Liver (tissue), 9 donors: ENCODE results near the gene SEMA3G. TPM values are rescaled to one million over a fixed set of nuclear protein-coding genes. Genes with fewer than 3 reads are reported as not detected.

Source experiments
- DNase-seq: peaks from one replicate; pipeline ENCODE4 v3.0.0-alpha.2; 2017; ENCODE audit warnings: low spot score
- H3K27ac ChIP-seq, 2 donors: one replicate each; pipeline ENCODE4 v1.7.0; 2013; ENCODE audit warnings: inconsistent platforms in 2 of 2, low read length in 2 of 2, control low read depth in 1 of 2, low read depth in 1 of 2, mild to moderate bottlenecking in 1 of 2
- H3K27me3 ChIP-seq, 4 donors: one replicate each; pipeline versions ENCODE4 v1.6.1 to v1.7.0; 2013; ENCODE audit warnings: low read length in 3 of 4, inconsistent platforms in 1 of 4, mild to moderate bottlenecking in 1 of 4, moderate library complexity in 1 of 4; ENCODE audit not compliant: control insufficient read depth in 4 of 4, insufficient read depth in 4 of 4
- H3K36me3 ChIP-seq, 4 donors: one replicate each; pipeline versions ENCODE4 v1.6.1 to v1.7.0; 2013; ENCODE audit warnings: low read length in 3 of 4, mild to moderate bottlenecking in 3 of 4, low read depth in 1 of 4, moderate library complexity in 1 of 4; ENCODE audit not compliant: control insufficient read depth in 4 of 4, insufficient read depth in 3 of 4
- H3K4me1 ChIP-seq, 4 donors: one replicate each; pipeline versions ENCODE4 v1.6.1 to v1.7.0; 2013; ENCODE audit warnings: low read length in 3 of 4, mild to moderate bottlenecking in 3 of 4, moderate library complexity in 1 of 4; ENCODE audit not compliant: control insufficient read depth in 4 of 4, insufficient read depth in 4 of 4
- H3K4me3 ChIP-seq, 3 donors: one replicate each; pipeline versions ENCODE4 v1.6.1 to v1.7.0; 2013; ENCODE audit warnings: low read length in 3 of 3, control low read depth in 1 of 3, low read depth in 1 of 3, mild to moderate bottlenecking in 1 of 3
- H3K9ac ChIP-seq, 2 donors: one replicate each; pipeline ENCODE4 v1.7.0; 2013; ENCODE audit warnings: low read length in 2 of 2, mild to moderate bottlenecking in 2 of 2, moderate library complexity in 2 of 2, control low read depth in 1 of 2, low read depth in 1 of 2
- H3K9me3 ChIP-seq, 4 donors: one replicate each; pipeline versions ENCODE4 v1.6.1 to v1.7.0; 2013; ENCODE audit warnings: low read length in 3 of 4; ENCODE audit not compliant: control insufficient read depth in 4 of 4
- EGR1 ChIP-seq, 2 donors: IDR thresholded peaks; 2 replicates each; pipeline ENCODE4 v1.6.1; 2016 to 2018; ENCODE audit warnings: antibody characterized with exemption in 2 of 2, low read depth in 2 of 2
- FOXA1 ChIP-seq: IDR thresholded peaks from 2 replicates; pipeline ENCODE4 v1.6.1; 2016; ENCODE audit warnings: antibody characterized with exemption
- FOXA2 ChIP-seq: IDR thresholded peaks from 2 replicates; pipeline ENCODE4 v1.6.1; 2016; ENCODE audit warnings: antibody characterized with exemption
- GABPA ChIP-seq, 2 donors: IDR thresholded peaks in 1 of 2; conservative IDR thresholded peaks in 1 of 2; 2 replicates each; pipeline ENCODE4 v1.6.1; 2016; ENCODE audit warnings: antibody characterized with exemption in 2 of 2, mild to moderate bottlenecking in 1 of 2, moderate library complexity in 1 of 2
- HNF4A ChIP-seq, 2 donors: conservative IDR thresholded peaks; 2 replicates each; pipeline ENCODE4 v1.6.1; 2016; ENCODE audit warnings: antibody characterized with exemption in 2 of 2, mild to moderate bottlenecking in 2 of 2
- HNF4G ChIP-seq: IDR thresholded peaks from 2 replicates; pipeline ENCODE4 v1.6.1; 2016; ENCODE audit warnings: antibody characterized with exemption
- JUND ChIP-seq, 2 donors: IDR thresholded peaks; 2 replicates each; pipeline ENCODE4 v1.6.1; 2016; ENCODE audit warnings: antibody characterized with exemption in 2 of 2
- NR2F2 ChIP-seq: IDR thresholded peaks from 2 replicates; pipeline ENCODE4 v1.6.1; 2016; ENCODE audit warnings: antibody characterized with exemption
- RAD21 ChIP-seq, 2 donors: IDR thresholded peaks; 2 replicates each; pipeline ENCODE4 v1.6.1; 2016; ENCODE audit warnings: antibody characterized with exemption in 2 of 2, mild to moderate bottlenecking in 2 of 2
- RXRA ChIP-seq, 2 donors: IDR thresholded peaks; 2 replicates each; pipeline ENCODE4 v1.6.1; 2017 to 2018; ENCODE audit warnings: antibody characterized with exemption in 2 of 2, mild to moderate bottlenecking in 1 of 2
- SP1 ChIP-seq: IDR thresholded peaks from 2 replicates; pipeline ENCODE4 v1.6.1; 2018; ENCODE audit warnings: antibody characterized with exemption, mild to moderate bottlenecking
- TAF1 ChIP-seq: conservative IDR thresholded peaks from 2 replicates; pipeline ENCODE4 v1.6.1; 2016; ENCODE audit warnings: antibody characterized with exemption, mild to moderate bottlenecking
- YY1 ChIP-seq: IDR thresholded peaks from 2 replicates; pipeline ENCODE4 v1.6.1; 2016; ENCODE audit warnings: antibody characterized with exemption, mild to moderate bottlenecking
- ZBTB33 ChIP-seq: IDR thresholded peaks from 2 replicates; pipeline ENCODE4 v1.6.1; 2016; ENCODE audit warnings: antibody characterized with exemption
- WGBS: extraction: QIAGEN DNeasy Blood & Tissue Kit; methylation state at CpG from one replicate; pipeline ENCODE4 v1.1.7; 2013; 5-methylcytosine and 5-hydroxymethylcytosine counted together
- polyA plus RNA-seq, 2 donors: library from polyadenylated mRNA; stranded (reverse) in 1 of 2; unstranded in 1 of 2; fragments of 200-250 nt in 1 of 2; fragments of >200 nt in 1 of 2; fragmentation: Nextera tagmentation in 1 of 2; extraction: Ambion mirVana in 1 of 2; gene quantifications; one replicate each; pipeline versions ENCODE4 v1.2.1 to v1.2.3, GENCODE V29; 2013 to 2015
- total RNA-seq, 2 donors: library from RNA; depleted of rRNA; stranded (reverse); fragments of >200 nt; gene quantifications; one replicate each; pipeline ENCODE4 v1.2.3, GENCODE V29; 2014
- TF ChIP-seq, protein P1 (sequence below): IDR thresholded peaks from 2 replicates; pipeline ENCODE4 v1.6.1; 2016; ENCODE audit warnings: antibody characterized with exemption
- TF ChIP-seq, protein P2 (sequence below): IDR thresholded peaks from 2 replicates; pipeline ENCODE4 v1.6.1; 2016; ENCODE audit warnings: antibody characterized with exemption
- TF ChIP-seq, protein P3 (sequence below): fragments of 150-350 bp; IDR thresholded peaks from 2 replicates; pipeline ENCODE4 v1.5.1; 2017; ENCODE audit warnings: improper control_type of control experiment, low read depth, low read length; ENCODE audit not compliant: missing input control
- TF ChIP-seq, protein P4 (sequence below): IDR thresholded peaks from 2 replicates; pipeline ENCODE4 v1.6.1; 2016; ENCODE audit warnings: antibody characterized with exemption, mild to moderate bottlenecking
- donor health status: healthy.
- donor health status: healthy.
- donor health status: healthy.
- donor health status: healthy.
- donor health status: healthy.

Gene SEMA3G
- total and polyA plus RNA-seq, 4 donors, result 0.47 to 1.2 (median 0.74) TPM

DNA sequence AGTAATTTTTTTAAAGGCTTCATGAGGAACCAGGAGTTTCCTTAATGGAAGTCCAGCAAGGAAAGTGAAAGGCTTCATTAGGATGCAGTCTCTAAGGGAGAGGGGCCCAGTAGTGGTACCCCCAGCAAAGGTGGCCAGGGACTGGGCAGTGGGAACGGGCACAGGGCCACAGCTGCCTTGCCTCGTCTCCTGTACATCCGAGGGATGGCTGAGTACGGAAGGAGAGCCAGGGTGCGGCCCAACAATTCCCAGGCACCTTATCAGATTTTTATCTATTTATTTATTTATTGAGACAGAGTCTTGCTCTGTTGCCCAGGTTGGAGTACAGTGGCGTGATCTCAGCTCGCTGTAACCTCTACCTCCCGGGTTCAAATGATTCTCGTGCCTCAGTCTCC, 14.5 kb downstream of the SEMA3G start:
- WGBS, result 92% methylated on average over 9 of the region's 9 CpGs
- H3K36me3 ChIP-seq, result no peaks in the 10 kb centered on the region
- TF ChIP-seq YY1, result no peak
- TF ChIP-seq JUND (IDR thresholded peaks at IDR 0.05), result no peak
- TF ChIP-seq RXRA (IDR thresholded peaks at IDR 0.05), result no peak
- TF ChIP-seq EGR1 (IDR thresholded peaks at IDR 0.05; ENCODE audit: low read depth in 2 of 2), result no peak
- TF ChIP-seq HNF4A (conservative IDR thresholded peaks at IDR 0.05), result no peak
- no peak for TF ChIP-seq SP1
- TF ChIP-seq HNF4G, result no peak
- no peak for TF ChIP-seq GABPA (IDR thresholded peaks at IDR 0.05 in 1 of 2, conservative IDR thresholded peaks at IDR 0.05 in 1 of 2)
- TF ChIP-seq, protein P1, sequence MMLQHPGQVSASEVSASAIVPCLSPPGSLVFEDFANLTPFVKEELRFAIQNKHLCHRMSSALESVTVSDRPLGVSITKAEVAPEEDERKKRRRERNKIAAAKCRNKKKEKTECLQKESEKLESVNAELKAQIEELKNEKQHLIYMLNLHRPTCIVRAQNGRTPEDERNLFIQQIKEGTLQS, result no peak
- no peak for TF ChIP-seq ZBTB33
- H3K9ac ChIP-seq, result no peak overlapping the region
- H3K9me3 ChIP-seq, result no peaks in the 10 kb centered on the region
- no peaks in the 10 kb centered on the region for H3K4me1 ChIP-seq
- no peak for DNase-seq
- H3K27me3 ChIP-seq, result no peaks in the 10 kb centered on the region
- H3K27ac ChIP-seq, result no peak overlapping the region
- no peak overlapping the region for H3K4me3 ChIP-seq

GRCh38 chr3:52429779-52430415, 15.0 kb downstream of the SEMA3G start:
- no peaks in the 10 kb centered on the region for H3K36me3 ChIP-seq
- H3K4me3 ChIP-seq, result no peak overlapping the region
- H3K9me3 ChIP-seq, result no peaks in the 10 kb centered on the region
- H3K27ac ChIP-seq, result no peak overlapping the region
- whole genome bisulfite sequencing, result 85% methylated on average over 7 of the region's 7 CpGs
- DNase-seq, result no peak
- H3K27me3 ChIP-seq, result no peaks in the 10 kb centered on the region
- TF ChIP-seq, protein P2, sequence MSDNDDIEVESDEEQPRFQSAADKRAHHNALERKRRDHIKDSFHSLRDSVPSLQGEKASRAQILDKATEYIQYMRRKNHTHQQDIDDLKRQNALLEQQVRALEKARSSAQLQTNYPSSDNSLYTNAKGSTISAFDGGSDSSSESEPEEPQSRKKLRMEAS, result no peak
- TF ChIP-seq FOXA2 (no peak), JUND (IDR thresholded peaks at IDR 0.05) (no peak), TAF1 (no peak), EGR1 (IDR thresholded peaks at IDR 0.05; ENCODE audit: low read depth in 2 of 2) (no peak), NR2F2 (no peak), RXRA (IDR thresholded peaks at IDR 0.05) (no peak), ZBTB33 (no peak), FOXA1 (no peak), GABPA (IDR thresholded peaks at IDR 0.05 in 1 of 2, conservative IDR thresholded peaks at IDR 0.05 in 1 of 2) (no peak), YY1 (no peak), RAD21 (IDR thresholded peaks at IDR 0.05) (no peak), HNF4G (no peak), SP1 (no peak), HNF4A (conservative IDR thresholded peaks at IDR 0.05) (no peak)
- TF ChIP-seq, protein P1, result no peak
- TF ChIP-seq, protein P3, sequence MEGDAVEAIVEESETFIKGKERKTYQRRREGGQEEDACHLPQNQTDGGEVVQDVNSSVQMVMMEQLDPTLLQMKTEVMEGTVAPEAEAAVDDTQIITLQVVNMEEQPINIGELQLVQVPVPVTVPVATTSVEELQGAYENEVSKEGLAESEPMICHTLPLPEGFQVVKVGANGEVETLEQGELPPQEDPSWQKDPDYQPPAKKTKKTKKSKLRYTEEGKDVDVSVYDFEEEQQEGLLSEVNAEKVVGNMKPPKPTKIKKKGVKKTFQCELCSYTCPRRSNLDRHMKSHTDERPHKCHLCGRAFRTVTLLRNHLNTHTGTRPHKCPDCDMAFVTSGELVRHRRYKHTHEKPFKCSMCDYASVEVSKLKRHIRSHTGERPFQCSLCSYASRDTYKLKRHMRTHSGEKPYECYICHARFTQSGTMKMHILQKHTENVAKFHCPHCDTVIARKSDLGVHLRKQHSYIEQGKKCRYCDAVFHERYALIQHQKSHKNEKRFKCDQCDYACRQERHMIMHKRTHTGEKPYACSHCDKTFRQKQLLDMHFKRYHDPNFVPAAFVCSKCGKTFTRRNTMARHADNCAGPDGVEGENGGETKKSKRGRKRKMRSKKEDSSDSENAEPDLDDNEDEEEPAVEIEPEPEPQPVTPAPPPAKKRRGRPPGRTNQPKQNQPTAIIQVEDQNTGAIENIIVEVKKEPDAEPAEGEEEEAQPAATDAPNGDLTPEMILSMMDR, result no peak
- TF ChIP-seq, protein P4, sequence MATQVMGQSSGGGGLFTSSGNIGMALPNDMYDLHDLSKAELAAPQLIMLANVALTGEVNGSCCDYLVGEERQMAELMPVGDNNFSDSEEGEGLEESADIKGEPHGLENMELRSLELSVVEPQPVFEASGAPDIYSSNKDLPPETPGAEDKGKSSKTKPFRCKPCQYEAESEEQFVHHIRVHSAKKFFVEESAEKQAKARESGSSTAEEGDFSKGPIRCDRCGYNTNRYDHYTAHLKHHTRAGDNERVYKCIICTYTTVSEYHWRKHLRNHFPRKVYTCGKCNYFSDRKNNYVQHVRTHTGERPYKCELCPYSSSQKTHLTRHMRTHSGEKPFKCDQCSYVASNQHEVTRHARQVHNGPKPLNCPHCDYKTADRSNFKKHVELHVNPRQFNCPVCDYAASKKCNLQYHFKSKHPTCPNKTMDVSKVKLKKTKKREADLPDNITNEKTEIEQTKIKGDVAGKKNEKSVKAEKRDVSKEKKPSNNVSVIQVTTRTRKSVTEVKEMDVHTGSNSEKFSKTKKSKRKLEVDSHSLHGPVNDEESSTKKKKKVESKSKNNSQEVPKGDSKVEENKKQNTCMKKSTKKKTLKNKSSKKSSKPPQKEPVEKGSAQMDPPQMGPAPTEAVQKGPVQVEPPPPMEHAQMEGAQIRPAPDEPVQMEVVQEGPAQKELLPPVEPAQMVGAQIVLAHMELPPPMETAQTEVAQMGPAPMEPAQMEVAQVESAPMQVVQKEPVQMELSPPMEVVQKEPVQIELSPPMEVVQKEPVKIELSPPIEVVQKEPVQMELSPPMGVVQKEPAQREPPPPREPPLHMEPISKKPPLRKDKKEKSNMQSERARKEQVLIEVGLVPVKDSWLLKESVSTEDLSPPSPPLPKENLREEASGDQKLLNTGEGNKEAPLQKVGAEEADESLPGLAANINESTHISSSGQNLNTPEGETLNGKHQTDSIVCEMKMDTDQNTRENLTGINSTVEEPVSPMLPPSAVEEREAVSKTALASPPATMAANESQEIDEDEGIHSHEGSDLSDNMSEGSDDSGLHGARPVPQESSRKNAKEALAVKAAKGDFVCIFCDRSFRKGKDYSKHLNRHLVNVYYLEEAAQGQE, result no peak
- no peak overlapping the region for H3K9ac ChIP-seq
- H3K4me1 ChIP-seq, result no peaks in the 10 kb centered on the region
